H1 (cell line): ENCODE measurements around the gene IL13. TPM values are rescaled to one million over a fixed set of nuclear protein-coding genes. Genes with fewer than 3 reads are reported as not detected.

Experiments
- RBBP5 ChIP-seq: IDR thresholded peaks from 2 replicates; pipeline ENCODE4 v1.7.1; 2012; ENCODE audit warnings: low read depth, mild to moderate bottlenecking, inconsistent platforms, low read length, moderate library complexity, borderline replicate concordance
- SIN3A ChIP-seq, 2 experiments: IDR thresholded peaks in 1 of 2; conservative IDR thresholded peaks in 1 of 2; 2 replicates each; pipeline ENCODE4 v1.6.1; 2011 to 2012; ENCODE audit warnings: low read length in 2 of 2, improper control_type of control experiment in 1 of 2, low read depth in 1 of 2, mild to moderate bottlenecking in 1 of 2
- TAF7 ChIP-seq: optimal IDR thresholded peaks from 2 replicates; pipeline ENCODE3; 2011; ENCODE audit warnings: low read depth, mild to moderate bottlenecking, inconsistent platforms, low read length, moderate library complexity, borderline replicate concordance
- polyA plus RNA-seq, 7 experiments: library from polyadenylated mRNA; depleted of rRNA in 3 of 7; stranded (reverse) in 5 of 7; unstranded in 2 of 7; fragments of >200 nt in 5 of 7; fragments of 200-250 nt in 2 of 7; gene quantifications; 1 replicate in 5 of 7; 2 replicates in 1 of 7; 4 replicates in 1 of 7; pipeline versions ENCODE4 v1.2.1 to v1.2.3, GENCODE V29; 2011 to 2013; ENCODE audit warnings: missing spikeins in 2 of 7, mixed read lengths in 2 of 7
- total RNA-seq: library from RNA; stranded (reverse); fragmentation: NEBNext Ultra II Directional; extraction: Animal tissue kit (Norgen Biotek cat#: 25700); gene quantifications from 2 replicates; pipeline ENCODE4 v1.2.1, GENCODE V29; 2021
- TF ChIP-seq, protein P1 (sequence below): IDR thresholded peaks from 2 replicates; pipeline ENCODE4 v1.6.1; 2012; ENCODE audit warnings: inconsistent platforms

Gene IL13
- total and polyA plus RNA-seq, 2 of the 8 experiments (the other 6 are each of a cell fraction or from before 2014, with no cell fraction given): not detected

DNA sequence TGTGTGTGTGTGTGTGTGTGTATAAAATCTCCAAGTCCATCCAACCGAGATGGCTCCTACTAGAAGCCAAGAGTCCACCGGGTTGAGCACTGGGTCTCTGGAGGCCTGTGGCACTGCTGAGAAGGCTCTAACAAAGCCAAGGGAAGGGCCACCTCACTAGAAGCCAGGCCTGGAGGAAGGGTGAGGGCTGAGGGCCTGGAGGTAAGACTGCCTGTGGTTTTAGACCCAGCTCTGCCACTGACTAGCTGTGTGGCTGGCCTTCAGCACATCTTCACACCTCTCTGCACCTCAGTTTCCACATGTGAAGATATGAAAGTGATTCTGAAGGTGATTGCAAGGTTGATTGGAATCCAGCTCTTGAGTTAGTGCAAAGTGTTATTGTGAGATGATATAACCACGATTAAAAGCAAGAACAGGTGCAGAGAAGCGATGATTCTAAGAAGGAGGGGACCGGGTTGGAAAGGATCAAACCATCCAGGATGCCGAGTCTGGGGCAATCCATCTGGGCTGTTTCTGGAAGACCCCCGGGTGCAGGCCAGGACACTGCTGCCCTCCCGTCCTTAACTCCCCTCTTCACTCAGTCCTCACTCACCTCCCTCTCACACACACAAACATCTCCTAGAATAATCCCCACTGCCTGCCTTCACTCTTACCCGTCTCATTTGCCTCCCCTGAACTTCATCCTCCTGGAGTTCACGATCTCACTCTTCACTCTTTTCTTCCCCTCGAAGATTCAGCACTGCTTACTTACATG is 18.1 kb downstream of the IL13 start (continued):
- TF ChIP-seq RBBP5: no peak
- TF ChIP-seq SIN3A (conservative IDR thresholded peaks at IDR 0.05 in 1 of 2, IDR thresholded peaks at IDR 0.05 in 1 of 2; ENCODE audit: low read depth in 1 of 2, low read length in 2 of 2): no peak
- TF ChIP-seq, protein P1, sequence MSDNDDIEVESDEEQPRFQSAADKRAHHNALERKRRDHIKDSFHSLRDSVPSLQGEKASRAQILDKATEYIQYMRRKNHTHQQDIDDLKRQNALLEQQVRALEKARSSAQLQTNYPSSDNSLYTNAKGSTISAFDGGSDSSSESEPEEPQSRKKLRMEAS: no peak
- TF ChIP-seq TAF7: no peak
